ENCODE data around the gene TMEM117. TPM values are rescaled to one million over a fixed set of nuclear protein-coding genes. Genes with fewer than 3 reads are reported as not detected.
"Not testable (repeated sequence)": the region's sequence is repeated elsewhere in the genome, so short reads cannot be mapped to it uniquely, and the experiment has no call there.

The TMEM117 gene
- polyA plus RNA-seq, 10 donors, result 7.6 to 12.3 (median 9.0) TPM

- DNase-seq, result not testable (repeated sequence)
These were observed 359.8 kb downstream of the TMEM117 start for GRCh38 chr12:44195719-44196118.

GRCh38 chr12:44206045-44206444 lies 370.2 kb downstream of the TMEM117 start:
- DNase-seq, result no peak

- DNase-seq, result no peak
These were observed 381.4 kb downstream of the TMEM117 start for GRCh38 chr12:44217146-44217883.

GRCh38 chr12:44223736-44224135 lies 387.9 kb downstream of the TMEM117 start:
- peak in 1 of 3 donors; percentile 3 for DNase-seq

GRCh38 chr12:44224399-44225148 lies 388.7 kb downstream of the TMEM117 start:
- DNase-seq, result peak in 1 of 3 donors; percentile 4

GRCh38 chr12:44225149-44225510 lies 389.2 kb downstream of the TMEM117 start:
- peak in 2 of 3 donors; percentile 6 to 48 for DNase-seq

- DNase-seq, result no peak
These were observed 391.7 kb downstream of the TMEM117 start for GRCh38 chr12:44227616-44228015.

GRCh38 chr12:44229846-44230245 lies 394.0 kb downstream of the TMEM117 start:
- DNase-seq, result no peak

- DNase-seq, result no peak
These were observed 399.8 kb downstream of the TMEM117 start for GRCh38 chr12:44235674-44236073.

- DNase-seq, result no peak
These were observed 404.3 kb downstream of the TMEM117 start for GRCh38 chr12:44240186-44240585.

- DNase-seq, result no peak
These were observed 410.1 kb downstream of the TMEM117 start for GRCh38 chr12:44245932-44246331.

- DNase-seq, result peak in 1 of 3 donors; percentile 10
These were observed 410.7 kb downstream of the TMEM117 start for GRCh38 chr12:44246482-44247105.

GRCh38 chr12:44247588-44247987 lies 411.7 kb downstream of the TMEM117 start:
- DNase-seq, result no peak

GRCh38 chr12:44248436-44248835 lies 412.6 kb downstream of the TMEM117 start:
- no peak for DNase-seq

- not testable (repeated sequence) for DNase-seq
These were observed 414.6 kb downstream of the TMEM117 start for GRCh38 chr12:44250440-44250839.

- no peak for DNase-seq
These were observed 417.5 kb downstream of the TMEM117 start for GRCh38 chr12:44253338-44253856.

GRCh38 chr12:44258246-44258645 lies 422.4 kb downstream of the TMEM117 start:
- DNase-seq, result no peak

- DNase-seq, result no peak
These were observed 424.0 kb downstream of the TMEM117 start for GRCh38 chr12:44259890-44260289.

GRCh38 chr12:44260581-44260980 lies 424.7 kb downstream of the TMEM117 start:
- no peak for DNase-seq

GRCh38 chr12:44285321-44285960 lies 449.6 kb downstream of the TMEM117 start:
- DNase-seq, result peak in 1 of 3 donors; percentile 14

GRCh38 chr12:44286336-44286735 lies 450.5 kb downstream of the TMEM117 start:
- peak in 1 of 3 donors; percentile 5 for DNase-seq

Data from muscle of back (tissue), 11 donors.